ENCODE measurements around the gene DAPP1.

- no peak for TF ChIP-seq CTCF (conservative IDR thresholded peaks at IDR 0.05; ENCODE audit: low read depth, low read length)
- no peak for TF ChIP-seq EZH2 (IDR thresholded peaks at IDR 0.05; ENCODE audit: borderline replicate concordance, low read depth, low read length, poor library complexity, severe bottlenecking)
Observed at GRCh38 chr4:99833756-99834155, 17.1 kb downstream of the DAPP1 start.
